HG03520 (cell line): ENCODE measurements around the gene JPH2.
"Not testable (repeated sequence)": the region's sequence is repeated elsewhere in the genome, so short reads cannot be mapped to it uniquely, and the experiment has no call there.

Source experiments
- ATAC-seq: cut with Tn5 transposase; IDR thresholded peaks from one replicate; pipeline ENCODE4 v1.9.1; 2021; ENCODE audit warnings: mild to moderate bottlenecking, moderate library complexity; ENCODE audit not compliant: unreplicated experiment

JPH2 gene

DNA sequence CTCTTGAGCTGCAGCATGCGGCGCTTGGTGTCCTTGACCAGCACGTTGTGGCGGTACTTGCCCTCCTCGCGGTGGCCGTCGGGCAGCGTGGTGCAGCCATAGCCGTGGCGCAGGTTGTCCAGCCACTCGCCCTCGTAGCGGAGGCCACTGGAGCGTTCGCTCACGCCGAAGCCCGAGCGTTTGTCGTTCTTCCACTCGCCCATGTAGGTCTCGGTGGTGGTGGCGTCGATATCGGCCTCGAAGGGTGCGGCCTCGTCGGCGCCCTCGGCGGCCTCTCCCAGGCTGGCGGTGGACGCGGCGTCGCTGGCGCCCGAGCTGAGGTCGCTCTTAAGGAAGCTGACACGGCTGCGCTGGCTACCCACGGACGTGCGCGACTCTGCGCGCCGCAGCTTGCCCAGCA lies 27.3 kb downstream of the JPH2 start:
- ATAC-seq: no peak

DNA sequence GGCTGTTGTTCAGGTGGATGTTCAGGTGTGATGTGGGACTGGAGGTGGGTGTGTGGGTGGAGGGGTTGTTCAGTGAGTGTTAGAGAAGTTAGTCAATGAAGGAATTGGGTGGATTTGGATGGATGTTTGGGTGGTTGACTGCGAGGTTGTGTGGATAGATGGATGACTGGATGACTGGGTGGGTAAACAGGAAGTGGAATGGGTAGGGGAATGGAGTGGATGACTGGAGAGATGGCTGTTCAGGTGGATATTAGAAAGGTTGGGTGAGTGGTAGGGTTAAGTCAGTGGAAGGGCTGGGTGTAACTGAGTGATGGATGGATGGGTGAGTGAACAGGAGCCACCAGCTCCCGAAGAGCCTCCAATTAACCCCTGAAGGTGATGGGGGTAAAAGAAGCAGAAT lies 27.9 kb downstream of the JPH2 start:
- ATAC-seq: no peak

DNA sequence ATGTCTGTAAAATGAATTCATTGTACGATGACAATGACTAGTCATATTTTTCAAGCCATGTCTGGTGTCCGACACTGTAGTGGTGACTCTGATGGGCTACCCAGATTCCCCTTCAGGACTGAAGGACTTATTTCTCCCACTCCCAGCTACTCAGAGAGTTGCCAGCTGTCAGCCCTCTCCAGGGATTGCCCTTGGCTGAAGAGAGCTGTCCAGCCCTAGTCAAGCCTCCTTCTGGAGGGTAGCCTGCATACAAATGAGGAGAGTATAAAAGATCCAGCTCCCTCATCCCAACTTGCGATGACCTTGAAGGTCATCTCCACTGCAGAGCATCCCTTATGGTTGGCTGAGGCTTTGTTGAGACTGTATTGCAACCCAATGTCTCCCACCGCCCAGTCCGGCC lies 29.9 kb downstream of the JPH2 start:
- ATAC-seq: no peak

DNA sequence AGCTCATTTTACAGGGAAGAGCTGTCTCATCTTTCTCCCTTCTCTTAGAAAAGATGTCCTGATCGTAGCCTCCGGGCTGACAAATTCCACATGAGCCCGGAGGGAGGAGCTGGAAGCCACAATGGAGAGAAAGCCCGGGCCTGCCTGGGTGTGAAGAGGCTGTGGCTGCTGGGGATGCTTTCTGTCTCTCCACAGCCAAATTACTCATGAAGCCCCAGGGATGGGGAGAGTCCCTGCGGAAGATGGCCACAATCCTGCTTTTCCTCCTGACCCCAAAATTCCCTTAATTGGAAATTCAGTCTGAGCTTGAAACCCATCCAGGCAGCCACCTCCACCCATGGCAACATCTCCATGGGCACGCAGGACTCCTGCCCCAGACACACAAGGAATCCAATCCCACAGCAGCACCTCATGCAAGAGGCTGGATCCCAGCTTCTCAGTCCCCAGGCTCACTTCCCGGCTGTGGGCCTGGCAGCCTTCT lies 32.4 kb downstream of the JPH2 start:
- no peak for ATAC-seq

DNA sequence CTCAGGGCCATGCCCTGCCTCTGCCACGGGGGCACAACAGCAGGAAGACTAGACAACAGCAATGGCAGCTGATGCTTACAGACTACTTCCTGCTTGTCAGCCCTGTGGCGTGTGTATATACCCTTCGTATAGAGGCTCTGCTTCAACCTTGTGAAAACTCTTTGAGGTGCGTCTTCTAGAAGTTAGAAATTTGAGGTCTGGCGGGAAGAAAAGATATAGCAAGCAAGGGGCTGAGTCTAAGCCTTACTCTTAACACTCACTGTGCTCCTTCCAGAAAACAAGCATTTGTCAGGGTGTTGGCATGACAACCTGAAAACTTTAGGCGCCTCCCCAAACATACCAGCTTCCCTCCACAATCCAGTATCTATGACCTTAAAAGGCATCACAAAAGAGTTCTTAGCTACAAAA lies 33.3 kb downstream of the JPH2 start:
- no peak for ATAC-seq

DNA sequence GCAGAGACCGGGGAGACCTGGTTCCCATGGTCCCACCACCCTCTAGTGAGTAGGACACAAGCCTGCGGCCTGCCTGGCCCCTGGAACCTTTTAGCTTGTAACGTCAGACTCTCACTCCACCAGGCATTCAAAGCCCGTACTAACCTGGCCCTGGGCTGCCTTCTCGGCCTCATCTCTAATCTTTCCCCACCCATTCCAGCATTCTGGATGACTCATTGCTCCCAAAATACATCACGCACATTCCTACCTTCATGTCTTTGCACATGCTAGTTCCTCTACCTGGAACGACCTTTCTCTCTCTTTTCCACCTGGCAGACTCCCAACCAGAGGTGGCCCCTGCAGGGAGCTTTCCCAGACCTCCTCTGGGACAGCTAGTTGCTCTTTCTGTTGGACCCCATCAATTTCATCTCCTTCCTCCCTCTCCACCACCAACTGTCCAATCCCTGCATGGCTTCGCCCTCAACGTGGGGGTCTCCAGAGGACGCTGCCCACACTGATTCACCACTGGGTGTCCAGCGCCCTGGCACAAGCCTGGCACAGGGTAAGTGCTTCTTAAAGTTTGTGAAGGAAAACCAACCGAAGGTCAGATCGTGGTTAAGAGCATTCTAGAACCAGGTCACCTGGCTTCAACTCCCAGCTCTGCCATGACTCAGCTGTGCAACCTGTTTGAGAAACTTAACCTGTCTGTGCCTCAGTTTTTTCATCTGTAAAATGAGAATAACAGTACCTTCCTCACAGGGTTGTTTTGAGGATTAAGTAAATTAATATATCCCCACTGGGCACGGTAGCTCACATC lies 35.2 kb downstream of the JPH2 start:
- ATAC-seq: no peak

DNA sequence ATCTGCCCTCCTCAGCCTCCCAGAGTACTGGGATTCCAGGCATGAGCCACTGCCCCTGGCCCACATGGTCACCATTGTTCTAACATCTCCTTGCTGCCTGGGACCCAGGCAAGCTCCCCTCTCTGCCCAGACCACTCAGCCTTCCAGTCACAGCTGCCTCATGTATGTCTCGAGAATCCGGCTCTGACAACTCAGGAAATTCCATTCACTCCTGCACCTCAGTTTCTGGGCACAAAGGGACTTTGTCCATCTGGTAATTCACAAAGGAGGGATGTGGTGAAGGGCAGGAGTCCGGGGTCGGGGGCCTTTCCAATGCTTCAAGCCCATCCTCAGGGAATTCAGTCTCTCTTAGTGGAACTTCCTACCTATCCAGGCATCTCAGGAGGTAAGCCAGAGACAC lies 40.7 kb downstream of the JPH2 start:
- no peak for ATAC-seq

DNA sequence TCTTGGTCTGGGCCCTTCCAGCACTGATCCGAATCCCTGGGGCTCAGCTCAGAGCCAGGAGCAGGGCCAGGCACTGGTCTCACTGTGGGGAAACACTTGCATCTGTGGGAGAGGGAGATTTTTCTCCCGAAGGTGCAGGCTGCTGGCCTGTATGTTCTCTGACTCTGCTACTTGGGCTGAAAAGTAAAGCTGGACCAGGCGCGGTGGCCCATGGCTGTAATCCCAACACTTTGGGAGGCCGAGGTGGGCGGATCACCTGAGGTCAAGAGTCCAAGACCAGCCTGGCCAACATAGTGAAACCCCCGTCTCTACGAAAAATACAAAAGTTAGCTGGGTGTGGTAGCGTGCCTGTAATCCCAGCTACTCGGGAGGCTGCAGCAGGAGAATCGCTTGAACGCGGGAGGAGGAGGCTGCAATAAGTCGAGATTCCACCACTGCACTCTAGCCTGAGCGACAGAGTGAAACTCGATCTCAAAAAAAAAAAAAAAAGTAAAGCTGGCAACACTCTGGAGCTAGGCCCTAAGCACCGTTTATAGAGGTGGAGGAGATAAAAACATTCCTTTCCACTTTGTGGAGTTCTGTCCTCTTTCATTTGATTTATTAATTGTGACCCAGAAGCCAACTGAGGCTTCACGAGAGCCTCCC lies 41.7 kb downstream of the JPH2 start:
- no peak for ATAC-seq

DNA sequence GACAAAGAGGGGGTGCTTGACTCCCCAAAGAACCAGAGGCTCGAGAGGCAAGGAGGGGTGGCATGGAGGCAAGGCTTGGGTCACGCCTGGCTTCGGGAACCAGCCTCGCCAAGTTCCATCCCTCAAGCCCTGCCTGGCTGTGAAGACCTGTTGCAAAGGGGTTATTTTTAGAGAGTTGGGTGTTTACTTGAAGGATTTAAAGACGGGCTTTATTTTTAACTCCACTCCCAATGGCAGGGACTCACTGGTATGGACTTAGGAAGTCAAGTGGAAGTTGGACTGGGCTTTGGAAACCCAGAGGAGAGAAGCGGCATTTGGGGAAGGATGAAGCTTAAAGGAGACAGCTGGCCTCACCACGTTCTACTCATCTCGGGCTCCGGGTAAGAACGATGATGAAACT lies 43.1 kb downstream of the JPH2 start:
- no peak for ATAC-seq

DNA sequence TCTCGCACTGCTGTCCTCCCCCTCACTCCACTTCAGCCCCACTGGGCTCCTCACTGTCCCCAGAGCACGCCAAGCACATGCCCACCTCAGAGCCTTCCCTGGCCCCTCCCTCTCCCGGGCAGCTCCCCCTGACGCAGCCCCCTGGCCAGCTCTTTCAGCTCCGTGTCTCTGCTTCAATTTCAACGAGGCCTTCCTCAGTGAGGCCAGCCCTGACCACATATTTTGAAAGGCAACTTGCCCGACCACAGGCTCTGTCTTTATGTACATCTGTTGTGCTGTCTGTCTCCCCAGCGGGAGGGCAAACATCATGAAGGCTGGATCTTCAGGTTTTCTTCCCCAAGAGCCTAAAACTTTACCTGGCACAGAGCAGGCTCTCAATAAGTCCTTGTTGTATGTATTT lies 44.6 kb downstream of the JPH2 start:
- no peak for ATAC-seq

DNA sequence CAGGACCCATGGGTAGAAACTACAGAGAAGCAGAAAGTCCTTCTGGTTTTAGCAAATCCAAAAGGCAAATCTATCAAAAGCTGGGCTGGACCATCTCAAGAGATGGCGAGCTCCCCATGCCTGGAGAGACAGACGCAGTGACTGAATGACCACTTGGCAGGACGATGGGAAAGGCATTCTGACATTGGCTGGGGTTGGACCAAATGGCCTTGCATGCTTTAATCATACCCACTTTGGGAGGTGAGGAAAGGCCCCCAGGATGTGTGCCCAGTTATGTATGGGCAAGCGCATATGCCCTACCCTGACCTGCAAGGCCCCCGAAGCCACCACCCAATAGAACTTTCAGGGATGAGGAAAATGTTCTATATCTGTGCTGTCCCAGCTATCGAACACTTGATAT lies 45.1 kb downstream of the JPH2 start:
- no peak for ATAC-seq

DNA sequence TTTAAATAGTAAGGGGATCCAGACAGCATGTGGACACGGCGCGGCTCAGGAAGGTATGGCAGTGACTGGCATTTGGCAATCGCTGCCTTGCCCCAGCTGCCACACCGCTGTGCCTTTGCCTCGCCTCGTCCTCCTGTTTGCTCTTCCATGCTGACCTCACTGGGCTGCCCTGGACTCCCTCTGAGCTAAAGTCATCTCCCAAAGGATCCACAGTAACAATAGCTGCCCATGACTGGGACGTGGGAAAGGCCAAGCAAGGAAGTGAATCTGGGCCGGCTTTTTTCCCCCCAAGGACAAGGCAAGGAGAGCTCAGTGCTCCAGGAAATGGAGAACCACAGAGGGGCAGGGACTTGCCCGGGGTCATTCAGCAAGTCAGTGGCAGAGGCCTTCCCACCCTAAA lies 48.1 kb downstream of the JPH2 start:
- ATAC-seq: no peak

DNA sequence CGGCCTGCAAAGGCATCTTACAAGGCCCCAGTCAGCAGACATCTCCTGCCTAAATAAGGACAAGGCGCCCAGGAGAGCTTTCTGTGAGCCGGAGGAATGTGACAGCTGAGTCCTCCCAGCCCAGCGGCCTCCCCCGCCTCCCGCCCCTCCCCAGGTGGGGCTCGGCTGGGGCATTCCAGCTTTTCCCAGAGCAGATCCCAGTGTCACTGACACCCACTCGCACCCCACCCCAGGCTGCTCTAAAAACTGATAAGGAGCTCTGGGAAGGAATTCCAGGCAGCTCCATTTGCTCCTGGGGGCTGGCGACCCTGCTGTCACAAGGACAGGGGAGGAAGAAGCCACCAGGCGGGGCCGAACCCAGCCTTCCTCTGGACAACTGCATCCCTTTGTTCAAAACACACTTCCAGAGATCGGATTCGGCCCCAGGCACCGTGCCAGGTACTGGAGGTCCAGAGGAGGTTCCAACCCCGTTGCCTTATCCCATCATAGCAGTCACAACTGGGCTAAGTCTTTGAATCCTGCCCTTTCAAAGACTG lies 49.7 kb downstream of the JPH2 start:
- no peak for ATAC-seq

DNA sequence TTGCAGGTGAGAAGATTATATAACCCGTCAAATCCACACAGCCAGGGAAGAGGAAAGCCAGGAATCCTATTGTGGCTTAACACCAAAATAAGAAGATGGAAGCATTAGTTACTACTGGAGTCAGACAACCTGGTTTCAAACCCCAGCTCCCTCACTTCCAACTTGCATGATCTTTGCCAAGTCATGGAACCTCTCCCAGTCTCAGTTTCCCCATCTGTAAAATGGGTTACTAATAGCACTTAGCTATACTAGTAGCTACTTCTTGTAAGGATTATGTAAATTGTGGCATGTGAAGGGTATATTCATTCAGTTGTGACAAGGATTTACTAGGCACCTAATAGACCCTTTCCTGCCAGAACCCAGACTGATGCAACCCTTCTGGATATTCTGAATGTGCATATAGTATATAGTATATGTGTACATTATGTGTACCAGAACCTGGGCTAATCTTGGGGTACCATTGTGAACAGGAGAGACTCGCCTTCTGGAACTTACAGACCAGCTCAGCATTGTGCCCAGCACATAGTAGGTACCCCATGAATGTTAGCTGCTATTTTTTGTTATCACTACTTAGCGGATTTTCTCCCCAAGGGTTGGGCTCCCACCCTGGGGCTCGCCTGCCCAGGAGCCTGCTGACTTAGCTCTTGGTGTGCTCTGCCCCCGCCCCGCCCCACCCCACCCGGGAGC lies 50.3 kb downstream of the JPH2 start:
- ATAC-seq: no peak

DNA sequence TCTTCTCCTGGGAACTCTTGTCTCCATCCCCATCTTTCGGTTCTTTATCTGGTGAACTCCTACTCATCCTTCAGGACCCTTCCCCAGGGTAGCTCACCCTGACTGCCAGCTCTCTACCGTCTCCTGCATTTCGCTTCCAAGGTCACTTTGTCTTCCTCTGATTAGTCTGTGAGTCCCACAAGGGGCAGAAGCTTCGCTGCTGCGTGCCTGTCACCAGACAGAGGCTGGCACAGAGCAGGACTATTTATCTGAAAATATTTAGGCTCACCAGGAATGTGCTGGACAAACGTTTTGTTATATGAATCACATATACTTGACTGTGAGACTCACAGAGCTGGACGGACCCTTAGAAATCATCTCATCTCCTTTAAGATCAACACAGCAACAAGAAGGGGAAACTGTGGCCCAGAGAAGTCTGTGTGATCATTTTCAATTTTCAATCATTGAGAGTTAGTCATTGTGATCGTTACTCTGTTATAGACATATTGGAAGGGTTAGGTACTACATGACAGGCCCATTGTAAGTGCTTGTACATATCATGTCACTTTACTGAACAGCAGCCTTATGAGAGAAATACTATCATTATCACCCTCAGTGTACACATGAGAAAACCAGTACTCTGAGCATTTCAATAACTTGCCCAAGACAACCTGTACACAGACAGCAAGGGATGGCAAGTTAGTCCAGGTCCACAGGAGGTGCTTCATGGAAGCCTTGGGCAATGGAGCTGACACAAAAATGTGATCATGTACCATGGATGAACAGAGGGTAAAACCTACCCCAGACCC lies 51.4 kb downstream of the JPH2 start:
- no peak for ATAC-seq

DNA sequence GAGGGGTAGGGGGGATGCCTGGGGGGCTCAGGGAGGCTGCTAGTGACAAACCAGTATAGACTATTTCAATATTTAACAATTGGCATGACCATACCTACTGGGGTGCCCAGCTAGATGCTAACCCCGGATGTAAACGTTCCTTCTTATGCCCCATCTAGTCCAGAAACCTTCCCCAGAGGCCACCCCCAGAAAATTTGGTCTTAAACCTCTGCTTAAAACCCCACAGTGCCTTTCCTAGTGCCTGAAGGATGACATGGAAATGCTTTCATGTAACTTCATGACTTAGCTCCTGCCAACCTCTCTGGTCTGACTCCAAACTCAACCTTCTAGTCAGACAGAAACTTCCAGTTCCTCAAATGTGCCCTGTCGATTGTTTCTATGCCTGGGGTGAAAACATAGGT lies 52.0 kb downstream of the JPH2 start:
- no peak for ATAC-seq

DNA sequence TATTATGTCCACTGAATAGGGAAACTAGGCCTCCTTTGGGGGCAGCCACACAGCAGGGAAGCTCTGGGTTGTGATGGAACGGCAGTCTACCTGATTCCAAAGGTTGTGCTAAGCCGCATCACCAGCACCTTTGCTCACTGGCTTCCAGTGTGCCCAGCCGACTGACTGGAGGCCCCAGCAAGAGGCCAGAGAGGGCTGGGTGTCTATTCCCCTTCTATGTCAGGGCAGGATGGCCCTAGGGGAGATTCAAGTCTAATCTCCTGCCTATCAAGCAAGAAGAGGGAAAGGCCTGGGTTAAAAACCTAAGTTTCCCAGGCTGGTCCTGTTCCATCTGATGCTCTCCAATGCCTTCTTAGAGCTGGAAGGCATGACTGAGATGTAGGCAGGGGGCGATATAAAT lies 53.6 kb downstream of the JPH2 start:
- no peak for ATAC-seq

DNA sequence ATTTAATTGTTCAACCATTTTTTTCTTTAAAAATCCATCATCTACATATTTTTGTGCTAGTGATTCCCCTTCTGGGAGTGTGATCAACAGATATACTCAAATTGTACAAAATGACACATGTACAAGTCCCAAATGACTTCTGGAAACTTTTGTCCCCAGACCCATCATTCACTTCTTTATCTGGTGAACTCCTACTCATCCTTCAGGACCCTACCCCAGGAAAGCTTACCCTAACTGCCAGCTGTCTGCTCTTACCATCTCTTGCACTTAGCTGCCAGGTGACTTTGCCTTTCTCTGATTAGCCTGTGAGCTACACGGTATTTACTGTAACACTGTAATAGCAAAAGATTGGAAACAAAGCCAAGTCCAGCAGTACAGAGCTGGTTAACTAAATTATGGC lies 55.3 kb downstream of the JPH2 start:
- ATAC-seq: no peak

DNA sequence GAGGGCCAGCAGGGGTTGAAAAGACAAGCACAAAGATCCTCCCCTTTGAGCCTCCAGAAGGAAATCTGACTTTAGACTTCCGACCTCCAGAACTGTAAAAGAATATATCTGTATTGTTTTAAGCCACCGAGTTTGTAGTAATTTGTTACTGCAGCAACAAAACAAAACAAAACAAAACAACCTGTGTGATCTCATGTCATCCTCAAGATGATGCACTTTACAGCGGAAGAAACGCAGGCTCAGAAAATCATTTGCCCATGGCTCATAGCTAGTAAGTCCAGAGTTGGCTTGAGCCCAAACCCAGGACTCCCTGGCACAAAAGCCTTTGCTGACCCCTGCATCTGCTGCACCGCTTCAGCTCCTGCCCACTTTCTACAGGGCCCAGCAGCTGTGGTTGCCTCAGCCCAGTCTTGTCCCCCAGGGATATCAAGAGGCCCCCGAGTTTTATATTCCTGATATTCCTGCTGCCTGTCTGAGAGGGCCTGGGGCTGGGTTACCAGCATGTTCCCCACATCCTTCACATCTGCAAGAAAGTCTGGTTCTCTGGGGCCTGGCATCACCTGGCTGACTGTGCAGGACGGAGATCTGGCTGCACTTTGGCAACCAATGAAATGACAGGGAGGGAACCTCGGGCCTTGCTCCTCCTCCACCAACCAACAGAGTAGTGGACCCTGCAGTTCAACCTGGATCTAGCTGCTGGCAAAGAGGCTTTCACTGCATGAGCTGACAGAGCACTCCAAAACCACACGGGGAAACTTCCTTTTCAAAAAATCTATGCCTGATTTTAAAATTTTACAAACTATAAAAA lies 56.9 kb downstream of the JPH2 start:
- ATAC-seq: no peak

DNA sequence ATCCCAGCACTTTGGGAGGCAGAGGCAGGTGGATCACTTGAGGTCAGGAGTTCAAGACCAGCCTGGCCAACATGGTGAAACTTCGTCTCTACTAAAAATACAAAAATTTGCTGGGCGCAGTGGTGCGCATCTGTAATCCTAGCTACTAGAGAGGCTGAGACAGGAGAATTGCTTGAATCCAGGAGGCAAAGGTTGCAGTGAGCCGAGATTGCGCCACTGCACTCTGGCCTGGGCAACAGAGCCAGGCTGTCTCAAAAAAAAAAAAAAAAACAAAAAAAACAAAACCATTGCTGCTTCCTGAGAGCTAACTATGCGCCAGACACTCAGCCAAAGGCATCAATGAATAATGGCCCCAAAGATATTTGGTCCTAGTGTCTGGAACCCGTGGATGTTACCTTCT lies 57.7 kb downstream of the JPH2 start:
- not testable (repeated sequence) for ATAC-seq
